ENCODE measurements around the gene PLEKHA8. TPM values are rescaled to one million over a fixed set of nuclear protein-coding genes. Genes with fewer than 3 reads are reported as not detected.

The PLEKHA8 gene
- total and polyA plus RNA-seq, 10 of the 15 experiments (the other 5 are each of a cell fraction or from before 2014, with no cell fraction given): 1.1 to 13.2 (median 5.7) TPM

- Histone ChIP-seq H3K4me2 (ENCODE audit: control insufficient read depth, insufficient read depth) (no peak overlapping the region), H3K79me2 (ENCODE audit: control insufficient read depth, insufficient read depth, low read length) (no peaks in the 10 kb centered on the region), H4K20me1 (ENCODE audit: control insufficient read depth, insufficient read depth) (no peaks in the 10 kb centered on the region), H3K36me3 (ENCODE audit: control insufficient read depth in 2 of 2, insufficient read depth in 2 of 2, low read length in 1 of 2) (no peaks in the 10 kb centered on the region), H3K27me3 (replicated peaks in 1 of 2; ENCODE audit: control insufficient read depth in 2 of 2, insufficient read depth in 2 of 2, low read length in 1 of 2) (no peaks in the 10 kb centered on the region; a peak in 1 of 4 replicates), H3K27ac (ENCODE audit: control insufficient read depth, insufficient read depth) (no peak overlapping the region), H3K4me3 (no peak overlapping the region), H3K9me3 (replicated peaks; ENCODE audit: control insufficient read depth, insufficient read depth, low read length) (no peaks in the 10 kb centered on the region), H3K9ac (ENCODE audit: control insufficient read depth, insufficient read depth, low read length) (no peak overlapping the region), H3K4me1 (ENCODE audit: control insufficient read depth, insufficient read depth, low read length) (peaks cover 8% of the 10 kb centered on the region), H2AFZ (ENCODE audit: control insufficient read depth, low read depth, low read length) (no peak overlapping the region)
- WGBS (ENCODE audit: insufficient coverage, insufficient replicate concordance, low lambda C conversion rate, missing lambda C conversion rate): 91% methylated on average over 7 of the region's 7 CpGs
- CTCF ChIA-PET: no interaction called here
- RAD21 ChIA-PET (ENCODE audit: unreplicated experiment): no interaction called here
- intact Hi-C loops (cut with micrococcal nuclease; ENCODE audit: unreplicated experiment) (no loop called here), in situ Hi-C loops (cut with MboI) (no loop called here)
- TF ChIP-seq NR2C1 (IDR thresholded peaks at IDR 0.05): no peak
- TF ChIP-seq ZNF217 (IDR thresholded peaks at IDR 0.05): 0 out of 2 replicates have a peak, but pooled peaks have one; percentile 25
- POLR2A ChIA-PET: no interaction called here
- no peak for ATAC-seq
- DNase-seq (ENCODE audit: low read depth, low spot score): no peak
- no TSS peak for BruUV-seq (replicated peaks)
- no peak for FAIRE-seq
- SMC1A ChIA-PET (ENCODE audit: uncharacterized antibody, unreplicated experiment): no interaction called here
Observed at GRCh38 chr7:30149640-30150272, 121.5 kb downstream of the PLEKHA8 start.

DNA sequence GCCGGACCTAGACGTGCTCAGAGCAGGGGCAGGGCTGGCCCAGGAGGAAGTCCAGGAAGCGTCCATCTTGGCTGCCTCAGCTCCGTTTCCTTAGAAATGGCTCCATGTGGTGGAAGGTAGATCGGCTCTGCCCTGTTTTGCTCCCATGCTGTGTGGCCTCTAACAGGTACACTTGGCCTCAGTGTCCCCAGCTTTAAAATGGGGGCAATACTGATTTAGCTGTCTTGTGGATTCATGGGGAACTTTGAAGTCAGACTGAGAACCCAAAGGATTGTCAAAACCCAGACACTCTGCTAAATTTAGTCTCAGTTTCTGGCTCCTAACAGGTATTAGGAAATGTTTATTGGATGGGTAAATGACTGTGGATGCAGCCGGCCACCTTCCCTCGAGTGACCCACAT lies 122.5 kb downstream of the PLEKHA8 start:
- H4K20me1 ChIP-seq (ENCODE audit: control insufficient read depth, insufficient read depth): no peaks in the 10 kb centered on the region
- 70% methylated on average over 7 of the region's 7 CpGs for WGBS (ENCODE audit: insufficient coverage, insufficient replicate concordance, low lambda C conversion rate, missing lambda C conversion rate)
- H2AFZ ChIP-seq (ENCODE audit: control insufficient read depth, low read depth, low read length): no peak overlapping the region
- no peak overlapping the region for H3K4me2 ChIP-seq (ENCODE audit: control insufficient read depth, insufficient read depth)
- intact Hi-C loops (cut with micrococcal nuclease; ENCODE audit: unreplicated experiment) (no loop called here), in situ Hi-C loops (cut with MboI) (no loop called here)
- no peak for FAIRE-seq
- no peaks in the 10 kb centered on the region for H3K79me2 ChIP-seq (ENCODE audit: control insufficient read depth, insufficient read depth, low read length)
- RAD21 ChIA-PET (ENCODE audit: unreplicated experiment): no interaction called here
- DNase-seq (ENCODE audit: low read depth, low spot score): no peak
- no peak overlapping the region for H3K27ac ChIP-seq (ENCODE audit: control insufficient read depth, insufficient read depth)
- no peak for ATAC-seq
- H3K36me3 ChIP-seq (ENCODE audit: control insufficient read depth in 2 of 2, insufficient read depth in 2 of 2, low read length in 1 of 2): no peaks in the 10 kb centered on the region
- no peak overlapping the region for H3K9ac ChIP-seq (ENCODE audit: control insufficient read depth, insufficient read depth, low read length)
- POLR2A ChIA-PET: no interaction called here
- no peaks in the 10 kb centered on the region for H3K9me3 ChIP-seq (replicated peaks; ENCODE audit: control insufficient read depth, insufficient read depth, low read length)
- H3K4me3 ChIP-seq: no peak overlapping the region
- BruUV-seq (replicated peaks): no TSS peak
- peaks cover 8% of the 10 kb centered on the region for H3K4me1 ChIP-seq (ENCODE audit: control insufficient read depth, insufficient read depth, low read length)
- CTCF ChIA-PET: no interaction called here
- no peaks in the 10 kb centered on the region; a peak in 1 of 4 replicates for H3K27me3 ChIP-seq (replicated peaks in 1 of 2; ENCODE audit: control insufficient read depth in 2 of 2, insufficient read depth in 2 of 2, low read length in 1 of 2)
- SMC1A ChIA-PET (ENCODE audit: uncharacterized antibody, unreplicated experiment): no interaction called here
- TF ChIP-seq SMARCA5 (IDR thresholded peaks at IDR 0.05) (no peak), PAX8 (IDR thresholded peaks at IDR 0.05) (no peak), SKIL (IDR thresholded peaks at IDR 0.05; ENCODE audit: low read depth, poor library complexity, severe bottlenecking) (no peak), SMAD5 (IDR thresholded peaks at IDR 0.05; ENCODE audit: low read depth) (no peak), EGR1 (IDR thresholded peaks at IDR 0.05; ENCODE audit: borderline replicate concordance in 1 of 2, low read depth in 2 of 2, low read length in 2 of 2) (no peak), CBX5 (IDR thresholded peaks at IDR 0.05; ENCODE audit: low read depth) (no peak)
- TF ChIP-seq, protein P1, sequence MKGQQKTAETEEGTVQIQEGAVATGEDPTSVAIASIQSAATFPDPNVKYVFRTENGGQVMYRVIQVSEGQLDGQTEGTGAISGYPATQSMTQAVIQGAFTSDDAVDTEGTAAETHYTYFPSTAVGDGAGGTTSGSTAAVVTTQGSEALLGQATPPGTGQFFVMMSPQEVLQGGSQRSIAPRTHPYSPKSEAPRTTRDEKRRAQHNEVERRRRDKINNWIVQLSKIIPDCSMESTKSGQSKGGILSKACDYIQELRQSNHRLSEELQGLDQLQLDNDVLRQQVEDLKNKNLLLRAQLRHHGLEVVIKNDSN (IDR thresholded peaks at IDR 0.05; ENCODE audit: borderline replicate concordance, extremely low read length, insufficient read depth, low read depth, low read length): no peak
- TF ChIP-seq, protein P2, sequence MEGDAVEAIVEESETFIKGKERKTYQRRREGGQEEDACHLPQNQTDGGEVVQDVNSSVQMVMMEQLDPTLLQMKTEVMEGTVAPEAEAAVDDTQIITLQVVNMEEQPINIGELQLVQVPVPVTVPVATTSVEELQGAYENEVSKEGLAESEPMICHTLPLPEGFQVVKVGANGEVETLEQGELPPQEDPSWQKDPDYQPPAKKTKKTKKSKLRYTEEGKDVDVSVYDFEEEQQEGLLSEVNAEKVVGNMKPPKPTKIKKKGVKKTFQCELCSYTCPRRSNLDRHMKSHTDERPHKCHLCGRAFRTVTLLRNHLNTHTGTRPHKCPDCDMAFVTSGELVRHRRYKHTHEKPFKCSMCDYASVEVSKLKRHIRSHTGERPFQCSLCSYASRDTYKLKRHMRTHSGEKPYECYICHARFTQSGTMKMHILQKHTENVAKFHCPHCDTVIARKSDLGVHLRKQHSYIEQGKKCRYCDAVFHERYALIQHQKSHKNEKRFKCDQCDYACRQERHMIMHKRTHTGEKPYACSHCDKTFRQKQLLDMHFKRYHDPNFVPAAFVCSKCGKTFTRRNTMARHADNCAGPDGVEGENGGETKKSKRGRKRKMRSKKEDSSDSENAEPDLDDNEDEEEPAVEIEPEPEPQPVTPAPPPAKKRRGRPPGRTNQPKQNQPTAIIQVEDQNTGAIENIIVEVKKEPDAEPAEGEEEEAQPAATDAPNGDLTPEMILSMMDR (IDR thresholded peaks at IDR 0.05 in 2 of 3, conservative IDR thresholded peaks at IDR 0.05 in 1 of 3; ENCODE audit: control insufficient read depth in 2 of 3, extremely low read depth in 1 of 3, insufficient read depth in 1 of 3, low read depth in 3 of 3, low read length in 3 of 3): no peak
